ENCODE data around the gene ADARB2.

GRCh38 chr10:1190791-1191490, 546.4 kb downstream of the ADARB2 start:
- TF ChIP-seq POLR2A (IDR thresholded peaks at IDR 0.05) = no peak
- TF ChIP-seq CTCF (IDR thresholded peaks at IDR 0.05) = no peak

Data from testis (tissue), 2 donors.